ENCODE data around the gene LIMS3.
"Not testable (repeated sequence)": the region's sequence is repeated elsewhere in the genome, so short reads cannot be mapped to it uniquely, and the experiment has no call there.

LIMS3 gene

GRCh38 chr2:109898462-109899336, at the start of gene LIMS3:
LIMS3 (plus strand) TSS chr2:109898688; CDS start chr2:109898729, 41 bp downstream.
- in situ Hi-C loops (cut with MboI; ENCODE audit: low sequenced_read_pairs), result not testable (repeated sequence)

GRCh38 chr2:109871129-109871751, 27.2 kb upstream of the LIMS3 start:
- in situ Hi-C loops (cut with MboI; ENCODE audit: low sequenced_read_pairs), result not testable (repeated sequence)

GRCh38 chr2:109876625-109877024, 21.9 kb upstream of the LIMS3 start:
- in situ Hi-C loops (cut with MboI; ENCODE audit: low sequenced_read_pairs), result not testable (repeated sequence)

- in situ Hi-C loops (cut with MboI; ENCODE audit: low sequenced_read_pairs), result not testable (repeated sequence)
These were observed 16.4 kb upstream of the LIMS3 start for GRCh38 chr2:109882112-109882511.

GRCh38 chr2:109888414-109888813, 10.1 kb upstream of the LIMS3 start:
- in situ Hi-C loops (cut with MboI; ENCODE audit: low sequenced_read_pairs), result not testable (repeated sequence)

- in situ Hi-C loops (cut with MboI; ENCODE audit: low sequenced_read_pairs), result not testable (repeated sequence)
These were observed 8.6 kb upstream of the LIMS3 start for GRCh38 chr2:109889909-109890308.

- in situ Hi-C loops (cut with MboI; ENCODE audit: low sequenced_read_pairs), result not testable (repeated sequence)
These were observed 7.5 kb upstream of the LIMS3 start for GRCh38 chr2:109891024-109891423.

GRCh38 chr2:109893736-109894135, 4.8 kb upstream of the LIMS3 start:
- in situ Hi-C loops (cut with MboI; ENCODE audit: low sequenced_read_pairs), result not testable (repeated sequence)

- in situ Hi-C loops (cut with MboI; ENCODE audit: low sequenced_read_pairs), result not testable (repeated sequence)
These were observed 4.3 kb upstream of the LIMS3 start for GRCh38 chr2:109894141-109894540.

GRCh38 chr2:109895090-109895869, 3.2 kb upstream of the LIMS3 start:
- in situ Hi-C loops (cut with MboI; ENCODE audit: low sequenced_read_pairs), result not testable (repeated sequence)

GRCh38 chr2:109896212-109896611, 2.3 kb upstream of the LIMS3 start:
- in situ Hi-C loops (cut with MboI; ENCODE audit: low sequenced_read_pairs), result not testable (repeated sequence)

GRCh38 chr2:109897769-109898461, 573 bp upstream of the LIMS3 start:
- in situ Hi-C loops (cut with MboI; ENCODE audit: low sequenced_read_pairs), result not testable (repeated sequence)

- in situ Hi-C loops (cut with MboI; ENCODE audit: low sequenced_read_pairs), result not testable (repeated sequence)
These were observed 7.3 kb downstream of the LIMS3 start for GRCh38 chr2:109905796-109906195.

GRCh38 chr2:109908626-109909025, 10.1 kb downstream of the LIMS3 start:
- in situ Hi-C loops (cut with MboI; ENCODE audit: low sequenced_read_pairs), result not testable (repeated sequence)

- in situ Hi-C loops (cut with MboI; ENCODE audit: low sequenced_read_pairs), result not testable (repeated sequence)
These were observed 12.3 kb downstream of the LIMS3 start for GRCh38 chr2:109910789-109911188.

GRCh38 chr2:109913911-109914310, 15.4 kb downstream of the LIMS3 start:
- in situ Hi-C loops (cut with MboI; ENCODE audit: low sequenced_read_pairs), result not testable (repeated sequence)

- in situ Hi-C loops (cut with MboI; ENCODE audit: low sequenced_read_pairs), result not testable (repeated sequence)
These were observed 16.1 kb downstream of the LIMS3 start for GRCh38 chr2:109914552-109914951.

- in situ Hi-C loops (cut with MboI; ENCODE audit: low sequenced_read_pairs), result not testable (repeated sequence)
These were observed 17.3 kb downstream of the LIMS3 start for GRCh38 chr2:109915830-109916229.

GRCh38 chr2:109920162-109920561, 21.7 kb downstream of the LIMS3 start:
- in situ Hi-C loops (cut with MboI; ENCODE audit: low sequenced_read_pairs), result not testable (repeated sequence)

GRCh38 chr2:109921543-109922384, 23.3 kb downstream of the LIMS3 start:
- in situ Hi-C loops (cut with MboI; ENCODE audit: low sequenced_read_pairs), result not testable (repeated sequence)
